WTC11 (cell line): Measurements from ENCODE around the gene RPS8. TPM values are rescaled to one million over a fixed set of nuclear protein-coding genes. Genes with fewer than 3 reads are reported as not detected.

Source experiments
- ATAC-seq: fragments of 200-7000 bp; cut with Tn5 transposase; 2 replicates; pipeline ENCODE4 v1.10.0; 2021; ENCODE audit warnings: mild to moderate bottlenecking, moderate library complexity
- CTCF ChIA-PET: fragments of 300-600 bp; sonication (Branson Sonifier 250); formaldehyde crosslinking; loops from one replicate; lab custom pipeline; 2021; ENCODE audit warnings: antibody characterized with exemption; lab: Charles Lee
- POLR2A ChIA-PET: fragments of 350-600 bp; sonication (Branson Sonifier 250); formaldehyde crosslinking; loops from one replicate; lab custom pipeline; 2021; ENCODE audit warnings: antibody characterized with exemption; lab: Charles Lee
- DNase-seq: peaks from one replicate; pipeline ENCODE4 v3.0.0; 2021; ENCODE audit warnings: low spot score
- H3K27ac Mint-ChIP-seq: 2 replicates; pipeline ENCODE4 v1.8.0; 2021; ENCODE audit warnings: mixed read lengths
- H3K27me3 Mint-ChIP-seq: 2 replicates; pipeline ENCODE4 v1.8.0; 2021; ENCODE audit warnings: low read depth, mild to moderate bottlenecking, moderate library complexity, mixed read lengths
- H3K36me3 Mint-ChIP-seq: 2 replicates; pipeline ENCODE4 v1.8.0; 2021; ENCODE audit warnings: mixed read lengths
- H3K4me1 Mint-ChIP-seq: 2 replicates; pipeline ENCODE4 v1.8.0; 2022; ENCODE audit warnings: mixed read lengths
- H3K4me3 Mint-ChIP-seq: 2 replicates; pipeline ENCODE4 v1.8.0; 2021; ENCODE audit warnings: mild to moderate bottlenecking, moderate library complexity, mixed read lengths
- H3K9me3 Mint-ChIP-seq: 2 replicates; pipeline ENCODE4 v1.8.0; 2021; ENCODE audit warnings: mixed read lengths
- CREB1 ChIP-seq: sonication (generic); formaldehyde crosslinking; IDR thresholded peaks from 2 replicates; pipeline ENCODE4 v1.8.0; 2023; ENCODE audit warnings: mild to moderate bottlenecking, missing genetic modification reagents
- ESRRA ChIP-seq: sonication (generic); formaldehyde crosslinking; IDR thresholded peaks from 2 replicates; pipeline ENCODE4 v1.8.1; 2022; ENCODE audit warnings: mild to moderate bottlenecking, missing genetic modification reagents, borderline replicate concordance
- NR1H2 ChIP-seq: sonication (generic); formaldehyde crosslinking; IDR thresholded peaks from 2 replicates; pipeline ENCODE4 v1.9.0; 2021; ENCODE audit warnings: mild to moderate bottlenecking, moderate library complexity, missing genetic modification reagents
- SMAD3 ChIP-seq: sonication (generic); formaldehyde crosslinking; IDR thresholded peaks from 2 replicates; pipeline ENCODE4 v1.8.0; 2022; ENCODE audit warnings: missing genetic modification reagents, mild to moderate bottlenecking, borderline replicate concordance
- ZNF416 ChIP-seq: fragments of 250-450 bp; sonication (Bioruptor Pico); IDR thresholded peaks from 2 replicates; pipeline ENCODE4 v1.9.0; 2021; ENCODE audit warnings: mild to moderate bottlenecking, inconsistent platforms
- ZNF671 ChIP-seq: fragments of 250-450 bp; sonication (Bioruptor Pico); IDR thresholded peaks from 2 replicates; pipeline ENCODE4 v1.8.0; 2021; ENCODE audit warnings: mild to moderate bottlenecking
- total RNA-seq: library from RNA; stranded (reverse); gene quantifications from 3 replicates; pipeline ENCODE4 v1.2.3, GENCODE V29; 2021
- TF ChIP-seq, protein P1 (sequence below): fragments of 250-450 bp; sonication (Bioruptor Pico); IDR thresholded peaks from 2 replicates; pipeline ENCODE4 v2.1.2; 2022; ENCODE audit warnings: mild to moderate bottlenecking, moderate library complexity
- TF ChIP-seq, protein P2 (sequence below): sonication (generic); formaldehyde crosslinking; IDR thresholded peaks from 2 replicates; pipeline ENCODE4 v1.8.1; 2023; ENCODE audit warnings: mild to moderate bottlenecking, missing genetic modification reagents, borderline replicate concordance
- TF ChIP-seq, protein P3 (sequence below): sonication (generic); formaldehyde crosslinking; IDR thresholded peaks from 2 replicates; pipeline ENCODE4 v1.8.1; 2022; ENCODE audit warnings: low read depth, mild to moderate bottlenecking, moderate library complexity, missing genetic modification reagents, borderline replicate concordance

RPS8 gene
- total RNA-seq, 1 experiment from 2014 or later = 2,343 TPM

DNA sequence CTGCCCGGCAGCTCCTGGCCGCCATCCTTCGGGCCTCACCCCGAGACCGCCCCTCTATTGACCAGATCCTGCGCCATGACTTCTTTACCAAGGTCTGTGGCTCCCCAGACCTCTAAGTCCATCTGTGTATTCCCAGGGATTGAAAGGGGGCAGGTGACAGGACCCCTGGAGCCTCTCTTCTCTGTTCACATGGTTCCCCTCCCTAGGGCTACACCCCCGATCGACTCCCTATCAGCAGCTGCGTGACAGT is 27.6 kb downstream of the RPS8 start:
- H3K36me3 Mint-ChIP-seq = peaks cover 22% of the 10 kb centered on the region

DNA sequence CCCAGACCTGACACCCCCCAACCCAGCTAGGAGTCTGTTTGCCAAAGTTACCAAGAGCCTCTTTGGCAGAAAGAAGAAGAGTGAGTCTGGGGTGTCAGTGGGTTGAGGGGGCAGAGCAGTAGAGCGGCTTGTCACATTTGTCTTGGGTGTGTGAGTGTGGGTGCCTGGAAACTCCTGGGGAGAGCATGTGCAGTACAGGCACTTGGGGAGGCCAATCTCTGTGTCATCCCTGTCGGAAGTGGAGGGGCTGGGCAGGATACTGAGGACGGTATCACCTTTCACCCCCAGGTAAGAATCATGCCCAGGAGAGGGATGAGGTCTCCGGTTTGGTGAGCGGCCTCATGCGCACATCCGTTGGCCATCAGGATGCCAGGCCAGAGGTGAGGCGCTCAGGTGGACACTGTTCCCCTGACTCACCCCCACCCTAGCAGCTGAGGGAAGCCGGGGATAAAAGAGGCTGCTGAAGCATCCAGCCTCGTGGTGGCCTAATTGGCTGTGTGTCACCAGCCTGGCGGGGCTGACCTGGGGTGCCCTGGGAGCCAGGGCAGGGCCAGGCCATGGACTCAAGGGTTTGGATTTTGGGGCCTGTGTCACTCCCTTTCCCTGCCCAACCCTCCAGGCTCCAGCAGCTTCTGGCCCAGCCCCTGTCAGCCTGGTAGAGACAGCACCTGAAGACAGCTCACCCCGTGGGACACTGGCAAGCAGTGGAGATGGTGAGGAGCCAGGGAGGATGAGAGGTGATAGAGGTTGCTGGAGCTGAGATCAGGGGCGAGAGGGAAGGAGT is 28.2 kb downstream of the RPS8 start:
- H3K4me1 Mint-ChIP-seq = peaks cover 34% of the 10 kb centered on the region
- ChIA-PET POLR2A (interaction anchor here (0.5 to 0.9 kb wide), 2 partner anchors 9 to 10 kb away, joined by 3 read pairs; no protein-coding TSS in a partner anchor), CTCF (no interaction called here)
- no peak overlapping the region for H3K27ac Mint-ChIP-seq
- no peak for DNase-seq
- no peak for ATAC-seq
- no peaks in the 10 kb centered on the region for H3K9me3 Mint-ChIP-seq
- H3K27me3 Mint-ChIP-seq = peaks cover 3% of the 10 kb centered on the region; the same call in 1 of the 2 replicates
- H3K36me3 Mint-ChIP-seq = peaks cover 22% of the 10 kb centered on the region
- H3K4me3 Mint-ChIP-seq = no peak overlapping the region
- no peak for TF ChIP-seq SMAD3
- TF ChIP-seq NR1H2 (CRISPR knock-in tag) = no peak
- TF ChIP-seq, all 79 proteins: peak for 0

More for the DNA sequence above, 27.6 kb downstream of the RPS8 start:
- no peaks in the 10 kb centered on the region for H3K9me3 Mint-ChIP-seq
- TF ChIP-seq NR1H2 (CRISPR knock-in tag) (no peak), ZNF416 (CRISPR knock-in tag) (no peak), ESRRA (CRISPR knock-in tag) (no peak), ZNF671 (CRISPR knock-in tag) (no peak)
- TF ChIP-seq, protein P1, sequence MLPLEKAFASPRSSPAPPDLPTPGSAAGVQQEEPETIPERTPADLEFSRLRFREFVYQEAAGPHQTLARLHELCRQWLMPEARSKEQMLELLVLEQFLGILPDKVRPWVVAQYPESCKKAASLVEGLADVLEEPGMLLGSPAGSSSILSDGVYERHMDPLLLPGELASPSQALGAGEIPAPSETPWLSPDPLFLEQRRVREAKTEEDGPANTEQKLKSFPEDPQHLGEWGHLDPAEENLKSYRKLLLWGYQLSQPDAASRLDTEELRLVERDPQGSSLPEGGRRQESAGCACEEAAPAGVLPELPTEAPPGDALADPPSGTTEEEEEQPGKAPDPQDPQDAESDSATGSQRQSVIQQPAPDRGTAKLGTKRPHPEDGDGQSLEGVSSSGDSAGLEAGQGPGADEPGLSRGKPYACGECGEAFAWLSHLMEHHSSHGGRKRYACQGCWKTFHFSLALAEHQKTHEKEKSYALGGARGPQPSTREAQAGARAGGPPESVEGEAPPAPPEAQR = no peak
- TF ChIP-seq, protein P2, sequence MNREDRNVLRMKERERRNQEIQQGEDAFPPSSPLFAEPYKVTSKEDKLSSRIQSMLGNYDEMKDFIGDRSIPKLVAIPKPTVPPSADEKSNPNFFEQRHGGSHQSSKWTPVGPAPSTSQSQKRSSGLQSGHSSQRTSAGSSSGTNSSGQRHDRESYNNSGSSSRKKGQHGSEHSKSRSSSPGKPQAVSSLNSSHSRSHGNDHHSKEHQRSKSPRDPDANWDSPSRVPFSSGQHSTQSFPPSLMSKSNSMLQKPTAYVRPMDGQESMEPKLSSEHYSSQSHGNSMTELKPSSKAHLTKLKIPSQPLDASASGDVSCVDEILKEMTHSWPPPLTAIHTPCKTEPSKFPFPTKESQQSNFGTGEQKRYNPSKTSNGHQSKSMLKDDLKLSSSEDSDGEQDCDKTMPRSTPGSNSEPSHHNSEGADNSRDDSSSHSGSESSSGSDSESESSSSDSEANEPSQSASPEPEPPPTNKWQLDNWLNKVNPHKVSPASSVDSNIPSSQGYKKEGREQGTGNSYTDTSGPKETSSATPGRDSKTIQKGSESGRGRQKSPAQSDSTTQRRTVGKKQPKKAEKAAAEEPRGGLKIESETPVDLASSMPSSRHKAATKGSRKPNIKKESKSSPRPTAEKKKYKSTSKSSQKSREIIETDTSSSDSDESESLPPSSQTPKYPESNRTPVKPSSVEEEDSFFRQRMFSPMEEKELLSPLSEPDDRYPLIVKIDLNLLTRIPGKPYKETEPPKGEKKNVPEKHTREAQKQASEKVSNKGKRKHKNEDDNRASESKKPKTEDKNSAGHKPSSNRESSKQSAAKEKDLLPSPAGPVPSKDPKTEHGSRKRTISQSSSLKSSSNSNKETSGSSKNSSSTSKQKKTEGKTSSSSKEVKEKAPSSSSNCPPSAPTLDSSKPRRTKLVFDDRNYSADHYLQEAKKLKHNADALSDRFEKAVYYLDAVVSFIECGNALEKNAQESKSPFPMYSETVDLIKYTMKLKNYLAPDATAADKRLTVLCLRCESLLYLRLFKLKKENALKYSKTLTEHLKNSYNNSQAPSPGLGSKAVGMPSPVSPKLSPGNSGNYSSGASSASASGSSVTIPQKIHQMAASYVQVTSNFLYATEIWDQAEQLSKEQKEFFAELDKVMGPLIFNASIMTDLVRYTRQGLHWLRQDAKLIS (CRISPR knock-in tag) = no peak
- ChIA-PET POLR2A (no interaction called here), CTCF (interaction anchor here (1.1 kb wide), 1 partner anchor 19 kb away, joined by 4 read pairs; no protein-coding TSS in a partner anchor)
- ATAC-seq (no peak), DNase-seq (no peak)
- H3K27ac Mint-ChIP-seq = no peak overlapping the region
- no peak overlapping the region for H3K4me3 Mint-ChIP-seq
- H3K4me1 Mint-ChIP-seq = peaks cover 31% of the 10 kb centered on the region
- peaks cover 3% of the 10 kb centered on the region; the same call in 1 of the 2 replicates for H3K27me3 Mint-ChIP-seq

DNA sequence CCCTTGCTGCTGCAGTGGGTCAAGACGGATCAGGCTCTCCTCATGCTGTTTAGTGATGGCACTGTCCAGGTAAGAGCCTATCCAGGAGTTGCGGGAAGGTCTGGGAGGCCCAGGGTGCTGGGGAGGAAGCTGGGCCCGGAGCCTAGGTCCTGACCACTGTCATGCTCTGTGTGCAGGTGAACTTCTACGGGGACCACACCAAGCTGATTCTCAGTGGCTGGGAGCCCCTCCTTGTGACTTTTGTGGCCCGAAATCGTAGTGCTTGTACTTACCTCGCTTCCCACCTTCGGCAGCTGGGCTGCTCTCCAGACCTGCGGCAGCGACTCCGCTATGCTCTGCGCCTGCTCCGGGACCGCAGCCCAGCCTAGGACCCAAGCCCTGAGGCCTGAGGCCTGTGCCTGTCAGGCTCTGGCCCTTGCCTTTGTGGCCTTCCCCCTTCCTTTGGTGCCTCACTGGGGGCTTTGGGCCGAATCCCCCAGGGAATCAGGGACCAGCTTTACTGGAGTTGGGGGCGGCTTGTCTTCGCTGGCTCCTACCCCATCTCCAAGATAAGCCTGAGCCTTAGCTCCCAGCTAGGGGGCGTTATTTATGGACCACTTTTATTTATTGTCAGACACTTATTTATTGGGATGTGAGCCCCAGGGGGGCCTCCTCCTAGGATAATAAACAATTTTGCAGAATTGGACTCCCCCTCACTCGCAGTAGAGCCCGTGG is 30.1 kb downstream of the RPS8 start:
- CTCF ChIA-PET = interaction anchor here (0.5 to 2.8 kb wide), 8 partner anchors 9 to 74 kb away, joined by 3 to 14 read pairs (median 6); partner anchors contain the start of gene RNU5D-1
- H3K9me3 Mint-ChIP-seq = no peaks in the 10 kb centered on the region
- H3K4me1 Mint-ChIP-seq = peaks cover 41% of the 10 kb centered on the region
- POLR2A ChIA-PET = no interaction called here
- no peak for TF ChIP-seq CREB1 (CRISPR knock-in tag)
- TF ChIP-seq, protein P3, sequence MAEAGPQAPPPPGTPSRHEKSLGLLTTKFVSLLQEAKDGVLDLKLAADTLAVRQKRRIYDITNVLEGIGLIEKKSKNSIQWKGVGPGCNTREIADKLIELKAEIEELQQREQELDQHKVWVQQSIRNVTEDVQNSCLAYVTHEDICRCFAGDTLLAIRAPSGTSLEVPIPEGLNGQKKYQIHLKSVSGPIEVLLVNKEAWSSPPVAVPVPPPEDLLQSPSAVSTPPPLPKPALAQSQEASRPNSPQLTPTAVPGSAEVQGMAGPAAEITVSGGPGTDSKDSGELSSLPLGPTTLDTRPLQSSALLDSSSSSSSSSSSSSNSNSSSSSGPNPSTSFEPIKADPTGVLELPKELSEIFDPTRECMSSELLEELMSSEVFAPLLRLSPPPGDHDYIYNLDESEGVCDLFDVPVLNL (CRISPR knock-in tag) = no peak
- H3K4me3 Mint-ChIP-seq = no peak overlapping the region
- ATAC-seq (no peak), DNase-seq (no peak)
- H3K27me3 Mint-ChIP-seq = peaks cover 3% of the 10 kb centered on the region; the same call in 1 of the 2 replicates
- H3K27ac Mint-ChIP-seq = peak overlapping the region; percentile 84
- H3K36me3 Mint-ChIP-seq = peaks cover 22% of the 10 kb centered on the region
